Fibroblast of lung (primary cell): ENCODE measurements around the gene PTPRH.

ENCODE experiments used
- EZH2 ChIP-seq: IDR thresholded peaks from 2 replicates; pipeline ENCODE4 v1.5.1; 2012; ENCODE audit warnings: low read length, control low read depth, mild to moderate bottlenecking; ENCODE audit errors: missing control alignments
- TF ChIP-seq, protein P1 (sequence below), 2 donors: IDR thresholded peaks in 1 of 2; conservative IDR thresholded peaks in 1 of 2; 1 replicate in 1 of 2; 2 replicates in 1 of 2; pipeline ENCODE4 v1.5.1; 2011 to 2012; ENCODE audit warnings: low read length in 2 of 2, control low read depth in 1 of 2, inconsistent platforms in 1 of 2, low read depth in 1 of 2, mild to moderate bottlenecking in 1 of 2

GRCh38 chr19:55228015-55228391, 18.7 kb upstream of the PTPRH start:
- TF ChIP-seq, protein P1, sequence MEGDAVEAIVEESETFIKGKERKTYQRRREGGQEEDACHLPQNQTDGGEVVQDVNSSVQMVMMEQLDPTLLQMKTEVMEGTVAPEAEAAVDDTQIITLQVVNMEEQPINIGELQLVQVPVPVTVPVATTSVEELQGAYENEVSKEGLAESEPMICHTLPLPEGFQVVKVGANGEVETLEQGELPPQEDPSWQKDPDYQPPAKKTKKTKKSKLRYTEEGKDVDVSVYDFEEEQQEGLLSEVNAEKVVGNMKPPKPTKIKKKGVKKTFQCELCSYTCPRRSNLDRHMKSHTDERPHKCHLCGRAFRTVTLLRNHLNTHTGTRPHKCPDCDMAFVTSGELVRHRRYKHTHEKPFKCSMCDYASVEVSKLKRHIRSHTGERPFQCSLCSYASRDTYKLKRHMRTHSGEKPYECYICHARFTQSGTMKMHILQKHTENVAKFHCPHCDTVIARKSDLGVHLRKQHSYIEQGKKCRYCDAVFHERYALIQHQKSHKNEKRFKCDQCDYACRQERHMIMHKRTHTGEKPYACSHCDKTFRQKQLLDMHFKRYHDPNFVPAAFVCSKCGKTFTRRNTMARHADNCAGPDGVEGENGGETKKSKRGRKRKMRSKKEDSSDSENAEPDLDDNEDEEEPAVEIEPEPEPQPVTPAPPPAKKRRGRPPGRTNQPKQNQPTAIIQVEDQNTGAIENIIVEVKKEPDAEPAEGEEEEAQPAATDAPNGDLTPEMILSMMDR (conservative IDR thresholded peaks at IDR 0.05 in 1 of 2, IDR thresholded peaks at IDR 0.05 in 1 of 2; ENCODE audit: low read depth in 1 of 2, low read length in 2 of 2), result no peak
- no peak for TF ChIP-seq EZH2
